Fibroblast of the aortic adventitia (primary cell): ENCODE data around the gene MFSD2A. TPM values are rescaled to one million over a fixed set of nuclear protein-coding genes. Genes with fewer than 3 reads are reported as not detected.
A peak's percentile ranks its signal among the peaks of the same experiment; 100 is the strongest.

Source experiments
- DNase-seq: peaks from one replicate; pipeline ENCODE4 v3.0.0-alpha.2; 2010; ENCODE audit warnings: low read depth
- H3K4me3 ChIP-seq: 2 replicates; pipeline ENCODE4 v1.5.1; 2011; ENCODE audit warnings: low read depth, mild to moderate bottlenecking, control low read depth, low read length, moderate library complexity
- CTCF ChIP-seq: IDR thresholded peaks from 2 replicates; pipeline ENCODE4 v1.5.1; 2011; ENCODE audit warnings: mild to moderate bottlenecking, low read length, control low read depth, inconsistent platforms; ENCODE audit not compliant: insufficient read depth
- total RNA-seq: library from RNA; depleted of rRNA; stranded (reverse); fragments of >200 nt; gene quantifications from 2 replicates; pipeline ENCODE4 v1.2.3, GENCODE V29; 2012; ENCODE audit warnings: low replicate concordance

The MFSD2A gene
- total RNA-seq, 1 donor, result 2.3 TPM

DNA sequence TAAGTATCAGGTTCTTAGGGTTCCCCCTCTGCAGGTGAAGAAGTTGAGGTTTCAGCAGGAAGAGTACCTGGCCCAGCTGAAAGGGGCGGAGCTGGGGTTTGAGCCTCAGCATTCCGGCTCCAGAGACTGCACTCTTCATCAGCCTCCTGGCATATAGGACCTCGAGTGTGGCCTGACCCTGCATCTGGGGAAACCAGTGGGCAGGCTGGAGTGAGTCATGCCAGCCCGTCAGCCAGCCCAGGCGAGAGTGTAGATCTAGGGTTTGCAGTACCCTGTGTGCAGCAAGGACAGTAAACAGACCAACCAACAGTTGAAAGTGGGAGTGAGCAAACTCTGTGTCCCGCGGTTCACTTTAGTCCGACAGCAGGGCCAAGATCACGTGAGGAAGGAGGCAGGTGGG, 14.1 kb downstream of the MFSD2A start:
- H3K4me3 ChIP-seq, result no peak overlapping the region
- DNase-seq, result no peak
- TF ChIP-seq CTCF, result no peak

GRCh38 chr1:39969531-39970270, 14.8 kb downstream of the MFSD2A start:
- DNase-seq, result no peak
- H3K4me3 ChIP-seq, result no peak overlapping the region
- no peak for TF ChIP-seq CTCF

GRCh38 chr1:39970274-39970673, 15.3 kb downstream of the MFSD2A start:
- TF ChIP-seq CTCF, result no peak
- no peak for DNase-seq
- H3K4me3 ChIP-seq, result no peak overlapping the region

DNA sequence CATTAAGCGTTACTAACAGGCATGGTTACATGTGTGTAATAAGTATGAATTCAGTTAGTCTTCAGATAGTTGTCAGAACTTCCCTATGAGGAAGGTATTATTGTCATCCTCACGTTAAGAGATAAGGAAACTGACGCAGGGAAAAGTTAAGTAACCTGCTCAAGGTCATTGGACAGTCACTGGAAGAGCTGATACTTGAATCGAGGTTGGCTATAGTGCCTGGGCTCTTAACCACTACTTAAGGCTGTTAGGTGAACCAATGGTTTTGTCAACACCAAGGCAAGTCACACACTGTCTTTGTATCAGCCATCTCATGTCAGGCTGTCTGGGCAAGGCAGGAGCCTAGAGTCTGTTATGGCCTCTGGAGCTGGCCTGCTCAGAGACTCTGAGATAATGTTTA, 16.2 kb downstream of the MFSD2A start:
- no peak for DNase-seq
- no peak for TF ChIP-seq CTCF
- no peak overlapping the region for H3K4me3 ChIP-seq

DNA sequence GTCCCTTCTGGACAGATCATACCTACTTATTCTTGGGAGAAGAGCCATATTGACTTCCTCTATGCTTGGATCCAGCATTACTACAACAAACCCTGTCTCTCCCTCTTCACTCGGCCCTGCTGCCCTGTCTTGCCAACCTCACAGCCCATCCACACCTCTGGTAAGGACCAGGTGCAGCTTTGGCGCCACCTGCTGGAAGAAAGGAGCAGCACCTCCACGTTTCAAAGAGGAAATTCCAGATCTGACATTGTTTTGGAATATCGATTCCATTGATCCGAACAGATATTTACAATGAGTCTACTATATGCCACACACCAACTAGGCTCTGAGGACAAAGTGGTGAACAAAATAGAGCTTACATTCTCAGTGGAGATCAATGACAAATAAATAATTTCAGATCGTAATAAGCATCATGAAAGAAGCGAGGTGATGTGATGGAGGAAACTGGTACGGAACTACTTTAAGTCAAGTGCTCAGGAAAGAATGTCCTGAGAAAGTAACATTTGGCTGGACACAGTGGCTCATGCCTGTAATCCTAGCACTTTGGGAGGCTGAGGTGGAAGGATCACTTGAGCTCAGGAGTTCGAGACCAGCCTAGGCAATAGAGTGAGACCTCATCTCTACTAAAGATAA, 18.7 kb downstream of the MFSD2A start:
- DNase-seq, result peak; percentile 72
- no peak overlapping the region for H3K4me3 ChIP-seq
- peak; percentile 98 for TF ChIP-seq CTCF

- no peak for TF ChIP-seq CTCF
- H3K4me3 ChIP-seq, result no peak overlapping the region
- peak; percentile 21 for DNase-seq
Observed at GRCh38 chr1:39976732-39977131, 21.8 kb downstream of the MFSD2A start.
